Iris pigment epithelial cell (primary cell): ENCODE data around the gene NUP107.

Source experiments
- DNase-seq: peaks from one replicate; pipeline ENCODE4 v3.0.0-alpha.2; 2011; ENCODE audit warnings: low read depth

Gene NUP107

GRCh38 chr12:68773582-68773981 is 86.8 kb downstream of the NUP107 start:
- DNase-seq: peak; percentile 20

- no peak for DNase-seq
These were observed 88.4 kb downstream of the NUP107 start for GRCh38 chr12:68775121-68775630.

- DNase-seq: no peak
These were observed 90.3 kb downstream of the NUP107 start for GRCh38 chr12:68776976-68777610.

GRCh38 chr12:68779280-68779679 is 92.5 kb downstream of the NUP107 start:
- peak; percentile 23 for DNase-seq

GRCh38 chr12:68780731-68781130 is 94.0 kb downstream of the NUP107 start:
- peak; percentile 34 for DNase-seq

- no peak for DNase-seq
These were observed 95.0 kb downstream of the NUP107 start for GRCh38 chr12:68781728-68782127.

- DNase-seq: peak; percentile 74
These were observed 97.2 kb downstream of the NUP107 start for GRCh38 chr12:68784015-68784414.

GRCh38 chr12:68785358-68785757 is 98.6 kb downstream of the NUP107 start:
- peak; percentile 78 for DNase-seq

- no peak for DNase-seq
These were observed 99.0 kb downstream of the NUP107 start for GRCh38 chr12:68785823-68786222.

GRCh38 chr12:68786929-68787328 is 100.2 kb downstream of the NUP107 start:
- no peak for DNase-seq

DNA sequence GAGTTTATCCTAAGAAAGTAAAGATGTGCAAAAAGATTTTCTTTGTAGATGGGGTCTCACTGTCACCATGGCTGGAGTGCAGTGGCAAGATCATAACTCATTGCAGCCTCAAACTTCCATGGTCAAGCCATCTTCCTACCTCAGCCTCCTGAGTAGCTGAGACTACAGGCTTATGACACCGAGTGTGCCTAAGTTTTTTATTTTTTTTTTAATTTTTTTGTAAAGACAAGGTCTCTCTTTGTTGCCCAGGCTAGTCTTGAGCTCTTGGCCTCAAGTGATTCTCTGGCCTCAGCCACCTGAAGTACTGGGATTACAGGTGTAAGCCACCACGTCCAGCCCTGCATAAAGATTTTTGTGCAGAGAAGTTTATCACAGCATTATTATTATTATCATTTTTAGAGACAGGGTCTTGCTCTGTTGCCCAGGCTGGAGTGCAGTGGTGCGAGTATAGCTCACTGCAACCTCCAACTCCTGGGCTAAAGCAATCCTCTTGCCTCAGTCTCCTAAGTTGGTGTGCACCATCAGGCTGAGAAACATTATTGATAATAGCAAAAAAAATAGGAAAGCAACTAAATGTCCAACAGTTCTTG is 101.9 kb downstream of the NUP107 start:
- DNase-seq: no peak

GRCh38 chr12:68789144-68789878 is 102.5 kb downstream of the NUP107 start:
- DNase-seq: no peak

DNA sequence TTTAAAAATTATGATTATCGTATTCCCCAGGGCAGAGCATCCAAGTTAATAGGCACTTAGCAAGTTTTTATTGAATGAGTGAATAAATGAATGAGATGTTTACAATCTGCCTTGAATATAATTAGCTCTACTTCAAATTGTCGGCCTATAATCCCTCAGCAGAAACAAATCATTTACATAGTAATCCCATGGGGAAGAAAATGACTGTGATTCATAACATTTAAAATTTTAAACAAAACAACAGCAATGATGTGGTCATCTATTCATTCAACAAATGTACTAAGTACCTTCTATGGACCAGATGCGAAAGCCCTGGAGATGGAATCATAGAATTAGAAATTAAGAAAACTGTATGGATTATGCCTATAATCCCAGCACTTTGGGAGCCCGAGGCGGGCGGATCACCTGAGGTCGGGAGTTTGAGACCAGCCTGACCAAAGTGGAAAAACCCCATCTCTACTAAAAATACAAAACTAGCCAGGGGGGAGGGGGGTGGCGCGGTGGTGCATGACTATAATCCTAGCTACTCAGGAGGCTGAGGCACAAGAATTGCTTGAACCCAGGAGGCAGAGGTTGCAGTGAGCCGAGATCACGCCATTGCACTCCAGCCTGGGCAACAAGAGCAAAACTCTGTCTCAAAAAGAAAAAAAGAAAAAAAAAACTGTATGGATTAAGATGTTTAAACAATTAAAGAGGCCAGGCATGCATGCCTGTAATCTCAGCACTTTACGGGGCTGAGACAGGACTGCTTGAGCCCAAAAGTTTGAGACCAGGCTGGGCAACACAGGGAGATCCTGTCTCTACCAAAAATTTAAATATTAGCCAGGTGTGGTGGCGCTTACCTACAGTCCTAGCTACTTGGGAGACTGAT is 103.5 kb downstream of the NUP107 start:
- no peak for DNase-seq

GRCh38 chr12:68790952-68791234 is 104.1 kb downstream of the NUP107 start:
- DNase-seq: no peak

DNA sequence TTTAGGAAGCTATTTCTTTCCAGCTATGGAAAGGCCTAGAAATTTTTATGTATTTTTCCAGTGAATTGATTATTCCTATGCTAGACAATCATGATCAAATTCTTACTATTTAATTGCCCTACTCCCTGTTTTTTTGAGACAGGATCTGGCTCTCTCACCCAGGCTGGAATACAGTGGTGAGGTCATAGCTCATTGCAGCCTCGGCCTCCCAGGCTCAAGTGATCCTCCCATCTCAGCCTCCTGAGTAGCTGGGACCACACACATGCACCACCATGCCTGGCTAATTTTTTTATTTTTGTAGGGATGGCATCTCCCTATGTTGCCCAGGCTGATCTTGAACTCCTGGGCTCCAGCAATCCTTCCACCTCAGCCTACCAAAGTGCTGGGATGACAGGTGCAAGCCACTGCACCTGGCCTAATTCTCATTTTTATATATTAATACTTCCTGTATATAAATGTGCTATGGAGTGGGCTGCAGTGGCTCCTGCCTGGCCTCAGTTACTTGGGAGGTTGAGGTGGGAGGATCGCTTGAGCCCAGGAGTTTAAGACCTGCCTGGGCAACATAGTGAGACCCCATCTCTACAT is 105.2 kb downstream of the NUP107 start:
- DNase-seq: no peak

DNA sequence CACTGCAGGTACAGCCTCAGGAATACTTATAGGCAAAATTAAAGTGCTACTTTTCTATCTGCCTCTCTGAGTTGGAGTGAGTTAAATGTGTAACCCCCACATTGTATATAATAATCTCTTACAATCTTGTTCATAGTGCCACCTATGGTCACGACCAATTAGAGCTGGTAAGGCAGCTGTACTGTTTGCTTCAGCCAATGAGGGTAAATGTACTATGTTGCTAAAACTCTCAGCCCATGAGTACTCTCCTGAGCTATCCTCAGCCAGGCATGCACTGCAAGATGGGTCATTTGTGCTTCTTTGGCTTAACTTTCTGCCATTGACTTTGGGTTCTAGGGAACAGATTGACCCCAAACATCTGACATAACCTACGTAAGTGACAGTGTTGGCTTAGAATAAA is 106.2 kb downstream of the NUP107 start:
- peak; percentile 50 for DNase-seq

DNA sequence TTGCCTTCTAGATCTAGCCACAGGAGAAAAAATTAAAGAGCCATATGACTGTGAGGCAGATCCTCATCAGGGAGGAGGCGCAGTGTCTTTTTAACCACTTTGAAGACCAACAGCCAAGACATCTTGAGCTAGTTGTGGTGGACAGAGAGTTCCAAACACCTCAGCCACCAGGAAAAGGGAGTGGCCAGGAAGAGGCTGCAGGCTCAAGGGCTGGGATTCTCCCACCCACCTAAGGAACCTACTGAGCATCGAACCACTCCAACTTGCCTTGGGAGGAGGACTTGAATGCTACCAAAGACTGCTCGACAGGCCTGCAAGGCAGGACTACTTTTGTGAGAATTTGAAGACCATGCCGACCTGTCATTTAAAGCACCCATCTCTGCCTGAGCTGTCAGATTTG is 106.7 kb downstream of the NUP107 start:
- DNase-seq: no peak

- no peak for DNase-seq
These were observed 107.3 kb downstream of the NUP107 start for GRCh38 chr12:68793975-68794652.

GRCh38 chr12:68794653-68795251 is 108.0 kb downstream of the NUP107 start:
- peak; percentile 83 for DNase-seq
